Measurements from ENCODE around the gene PLA2G3.
"Not testable (repeated sequence)": the region's sequence is repeated elsewhere in the genome, so short reads cannot be mapped to it uniquely, and the experiment has no call there.

GRCh38 chr22:31112547-31113091, 27.7 kb downstream of the PLA2G3 start:
- not testable (repeated sequence) for TF ChIP-seq CTCF (IDR thresholded peaks at IDR 0.05); RAD21 (conservative IDR thresholded peaks at IDR 0.05 in 1 of 2, IDR thresholded peaks at IDR 0.05 in 1 of 2); MAX (IDR thresholded peaks at IDR 0.05); NR3C1 (IDR thresholded peaks at IDR 0.05)

Data from A549 (cell line).